ENCODE results near the gene PREX1.

GRCh38 chr20:48802216-48802615 lies 25.6 kb downstream of the PREX1 start:
- TF ChIP-seq POLR2A (IDR thresholded peaks at IDR 0.05; ENCODE audit: low read length) (no peak), GATA1 (IDR thresholded peaks at IDR 0.05; ENCODE audit: low read depth, low read length) (no peak)

All from erythroblast (primary cell).